HEK293 (cell line): ENCODE data around the gene TAP2.

ENCODE experiments used
- GLI4 ChIP-seq: fragments of 450-650 bp; formaldehyde crosslinking; IDR thresholded peaks from 2 replicates; pipeline ENCODE4 v1.5.1; 2016; ENCODE audit warnings: missing biosample characterization, missing genetic modification characterization
- GLIS1 ChIP-seq: fragments of 450-650 bp; formaldehyde crosslinking; IDR thresholded peaks from 2 replicates; pipeline ENCODE4 v1.5.1; 2016; ENCODE audit warnings: missing biosample characterization, missing genetic modification characterization
- HOXC10 ChIP-seq: sonication (generic); formaldehyde crosslinking; IDR thresholded peaks from 2 replicates; pipeline ENCODE4 v1.8.1; 2023; ENCODE audit warnings: mild to moderate bottlenecking, missing genetic modification reagents
- IKZF3 ChIP-seq: fragments of 450-650 bp; IDR thresholded peaks from 2 replicates; pipeline ENCODE4 v1.5.0; 2018; ENCODE audit warnings: missing biosample characterization, mild to moderate bottlenecking, missing genetic modification characterization, moderate library complexity
- PBX3 ChIP-seq: sonication (generic); formaldehyde crosslinking; IDR thresholded peaks from 2 replicates; pipeline ENCODE4 v1.8.1; 2022; ENCODE audit warnings: mild to moderate bottlenecking, moderate library complexity, missing genetic modification reagents
- PRDM2 ChIP-seq: fragments of 450-650 bp; formaldehyde crosslinking; IDR thresholded peaks from 2 replicates; pipeline ENCODE4 v1.5.1; 2016; ENCODE audit warnings: missing biosample characterization, missing genetic modification characterization, borderline replicate concordance
- SCRT1 ChIP-seq: fragments of 450-650 bp; formaldehyde crosslinking; IDR thresholded peaks from 2 replicates; pipeline ENCODE4 v1.5.1; 2016; ENCODE audit warnings: missing biosample characterization, missing genetic modification characterization, borderline replicate concordance
- TRIM28 ChIP-seq: IDR thresholded peaks from 2 replicates; pipeline ENCODE4 v1.6.1; 2011; ENCODE audit warnings: low read length, control low read depth, borderline replicate concordance
- YY1 ChIP-seq: fragments of 450-650 bp; formaldehyde crosslinking; IDR thresholded peaks from 2 replicates; pipeline ENCODE4 v1.5.1; 2018; ENCODE audit warnings: missing biosample characterization, missing genetic modification characterization
- ZBTB44 ChIP-seq: fragments of 450-650 bp; IDR thresholded peaks from 2 replicates; pipeline ENCODE4 v1.5.1; 2018; ENCODE audit warnings: missing biosample characterization, mild to moderate bottlenecking, missing genetic modification characterization
- ZNF114 ChIP-seq: fragments of 450-650 bp; formaldehyde crosslinking; IDR thresholded peaks from 2 replicates; pipeline ENCODE4 v1.5.0; 2017; ENCODE audit warnings: missing biosample characterization, missing genetic modification characterization
- ZNF274 ChIP-seq, 2 experiments: fragments of 200-500 bp in 1 of 2; fragments of 450-650 bp in 1 of 2; sonication (Bioruptor generic) in 1 of 2; formaldehyde crosslinking in 1 of 2; IDR thresholded peaks; 2 replicates each; pipeline versions ENCODE4 v1.5.1 to v1.6.1; 2014 to 2016; ENCODE audit warnings: borderline replicate concordance in 1 of 2, inconsistent platforms in 1 of 2, low read length in 1 of 2, missing biosample characterization in 1 of 2, missing genetic modification characterization in 1 of 2
- ZNF48 ChIP-seq: fragments of 450-650 bp; formaldehyde crosslinking; IDR thresholded peaks from 2 replicates; pipeline ENCODE4 v1.5.1; 2016; ENCODE audit warnings: missing biosample characterization, missing genetic modification characterization
- ZNF518A ChIP-seq: fragments of 450-650 bp; formaldehyde crosslinking; conservative IDR thresholded peaks from 2 replicates; pipeline ENCODE4 v1.5.1; 2016; ENCODE audit warnings: low read depth, missing biosample characterization, missing genetic modification characterization
- ZNF585B ChIP-seq: fragments of 450-650 bp; formaldehyde crosslinking; IDR thresholded peaks from 2 replicates; pipeline ENCODE4 v1.5.1; 2016; ENCODE audit warnings: missing biosample characterization, missing genetic modification characterization
- ZNF610 ChIP-seq: fragments of 450-650 bp; formaldehyde crosslinking; IDR thresholded peaks from 2 replicates; pipeline ENCODE4 v1.5.1; 2016; ENCODE audit warnings: missing biosample characterization, missing genetic modification characterization, borderline replicate concordance
- ZNF645 ChIP-seq: fragments of 450-650 bp; formaldehyde crosslinking; IDR thresholded peaks from 2 replicates; pipeline ENCODE4; 2016; ENCODE audit warnings: missing biosample characterization, missing genetic modification characterization
- ZNF658 ChIP-seq: fragments of 450-650 bp; formaldehyde crosslinking; IDR thresholded peaks from 2 replicates; pipeline ENCODE4; 2016; ENCODE audit warnings: missing biosample characterization, missing genetic modification characterization
- ZNF692 ChIP-seq: fragments of 450-650 bp; formaldehyde crosslinking; IDR thresholded peaks from 2 replicates; pipeline ENCODE4 v1.5.1; 2016; ENCODE audit warnings: missing biosample characterization, missing genetic modification characterization
- ZNF704 ChIP-seq: fragments of 450-650 bp; formaldehyde crosslinking; IDR thresholded peaks from 2 replicates; pipeline ENCODE4 v1.5.1; 2016; ENCODE audit warnings: missing biosample characterization, missing genetic modification characterization

Gene TAP2

GRCh38 chr6:32853541-32854375, 15.2 kb upstream of the TAP2 start, which contains the start of the genes PSMB9 and TAP1 (continued):
- TF ChIP-seq PRDM2 (tag by site-specific recombination) (no peak), GLIS1 (peak; percentile 66), ZNF518A (no peak), ZNF610 (tag by site-specific recombination) (peak; percentile 57; the same call in 1 of the 2 replicates), HOXC10 (no peak), ZNF585B (tag by site-specific recombination) (0 out of 2 replicates have a peak, but pooled peaks have one; percentile 6), ZNF48 (tag by site-specific recombination) (no peak), ZNF645 (tag by site-specific recombination) (no peak), ZNF114 (no peak), GLI4 (tag by site-specific recombination) (no peak), ZNF658 (tag by site-specific recombination) (no peak), ZNF692 (tag by site-specific recombination) (peak; percentile 78), ZNF704 (tag by site-specific recombination) (no peak), TRIM28 (peak; percentile 44; the same call in 1 of the 2 replicates), ZBTB44 (tag by site-specific recombination) (no peak), ZNF274 (IDR thresholded peaks at IDR 0.05; ENCODE audit: low read length) (no peak), ZNF274 (tag by site-specific recombination; IDR thresholded peaks at IDR 0.05; ENCODE audit: borderline replicate concordance) (no peak), YY1 (tag by site-specific recombination) (no peak), SCRT1 (no peak), IKZF3 (tag by site-specific recombination) (peak; percentile 96), PBX3 (CRISPR knock-in tag) (0 out of 2 replicates have a peak, but pooled peaks have one; percentile 78)
